Left ventricle myocardium inferior (tissue), 1 donor: ENCODE data around the gene EGF. TPM values are rescaled to one million over a fixed set of nuclear protein-coding genes. Genes with fewer than 3 reads are reported as not detected.

ENCODE experiments used
- DNase-seq: peaks from one replicate; pipeline ENCODE4 v3.0.0-alpha.2; 2020
- H3K27ac ChIP-seq: fragments of 200-600 bp; replicated peaks from 2 replicates; pipeline ENCODE4 v1.8.0; 2021
- H3K27me3 ChIP-seq: fragments of 200-600 bp; 2 replicates; pipeline ENCODE4 v1.8.0; 2021; ENCODE audit warnings: low read depth
- H3K36me3 ChIP-seq: fragments of 200-600 bp; 2 replicates; pipeline ENCODE4 v1.8.0; 2021
- H3K4me1 ChIP-seq: fragments of 200-600 bp; 2 replicates; pipeline ENCODE4 v1.8.0; 2021
- H3K4me3 ChIP-seq: fragments of 200-600 bp; 2 replicates; pipeline ENCODE4 v1.8.0; 2021; ENCODE audit warnings: mild to moderate bottlenecking, moderate library complexity
- H3K9me3 ChIP-seq: fragments of 200-600 bp; replicated peaks from 2 replicates; pipeline ENCODE4 v1.8.0; 2021
- CTCF ChIP-seq: fragments of 200-600 bp; IDR thresholded peaks from 2 replicates; pipeline ENCODE4 v1.8.0; 2021; ENCODE audit warnings: antibody characterized with exemption, mild to moderate bottlenecking, borderline replicate concordance
- intact Hi-C: fragments of 100-400 bp; cut with micrococcal nuclease; formaldehyde crosslinking; loops from one replicate; pipeline ENCODE4 v1.11.0; 2022
- total RNA-seq: library from RNA; stranded (reverse); fragmentation: NEBNext Ultra II Directional; extraction: Animal tissue kit (Norgen Biotek cat#: 25700); gene quantifications from one replicate; pipeline ENCODE4 v1.2.1, GENCODE V29; 2021
- donor health status: DM: no; HTN: yes; CAD: no; lungs with severe emphysema.

The EGF gene
- total RNA-seq, 1 donor from 2014 or later: 13.0 TPM

GRCh38 chr4:109990261-109991257 is 77.9 kb downstream of the EGF start:
- Histone ChIP-seq H3K4me1 (peaks cover 3% of the 10 kb centered on the region), H3K27ac (no peak overlapping the region), H3K36me3 (no peaks in the 10 kb centered on the region), H3K9me3 (no peaks in the 10 kb centered on the region), H3K4me3 (no peak overlapping the region), H3K27me3 (no peaks in the 10 kb centered on the region)
- DNase-seq: no peak
- no peak for TF ChIP-seq CTCF
- intact Hi-C loops: no loop called here

GRCh38 chr4:109993116-109993515 is 80.4 kb downstream of the EGF start:
- DNase-seq: no peak
- Histone ChIP-seq H3K9me3 (no peaks in the 10 kb centered on the region), H3K27me3 (no peaks in the 10 kb centered on the region), H3K36me3 (no peaks in the 10 kb centered on the region), H3K4me1 (peaks cover 3% of the 10 kb centered on the region), H3K4me3 (no peak overlapping the region), H3K27ac (no peak overlapping the region)
- no peak for TF ChIP-seq CTCF
- intact Hi-C loops: no loop called here

GRCh38 chr4:109994415-109994827 is 81.7 kb downstream of the EGF start:
- no peak for TF ChIP-seq CTCF
- H3K4me3 ChIP-seq: no peak overlapping the region
- H3K27me3 ChIP-seq: no peaks in the 10 kb centered on the region
- no peaks in the 10 kb centered on the region for H3K36me3 ChIP-seq
- no peaks in the 10 kb centered on the region for H3K4me1 ChIP-seq
- no peak overlapping the region for H3K27ac ChIP-seq
- no peak for DNase-seq
- intact Hi-C loops: no loop called here
- H3K9me3 ChIP-seq: no peaks in the 10 kb centered on the region

GRCh38 chr4:109996526-109996925 is 83.8 kb downstream of the EGF start:
- no peaks in the 10 kb centered on the region for H3K4me1 ChIP-seq
- DNase-seq: no peak
- H3K9me3 ChIP-seq: no peaks in the 10 kb centered on the region
- no peak overlapping the region for H3K4me3 ChIP-seq
- H3K27ac ChIP-seq: no peak overlapping the region
- TF ChIP-seq CTCF: no peak
- H3K27me3 ChIP-seq: no peaks in the 10 kb centered on the region
- intact Hi-C loops: loop anchor here (5.0 kb wide), 1 partner anchor 521 kb away; no protein-coding TSS in a partner anchor
- no peaks in the 10 kb centered on the region for H3K36me3 ChIP-seq

GRCh38 chr4:109998867-109999584 is 86.3 kb downstream of the EGF start:
- peak; percentile 74 for TF ChIP-seq CTCF

More at GRCh38 chr4:109998867-109999584, 86.3 kb downstream of the EGF start:
- no peaks in the 10 kb centered on the region for H3K36me3 ChIP-seq
- no peaks in the 10 kb centered on the region for H3K27me3 ChIP-seq
- no peaks in the 10 kb centered on the region for H3K9me3 ChIP-seq
- no peaks in the 10 kb centered on the region for H3K4me1 ChIP-seq
- no peak for DNase-seq
- H3K27ac ChIP-seq: no peak overlapping the region
- intact Hi-C loops: loop anchor here (5.0 kb wide), 1 partner anchor 518 kb away; no protein-coding TSS in a partner anchor
- no peak overlapping the region for H3K4me3 ChIP-seq
